Measurements from ENCODE around the gene NQO1.

DNA sequence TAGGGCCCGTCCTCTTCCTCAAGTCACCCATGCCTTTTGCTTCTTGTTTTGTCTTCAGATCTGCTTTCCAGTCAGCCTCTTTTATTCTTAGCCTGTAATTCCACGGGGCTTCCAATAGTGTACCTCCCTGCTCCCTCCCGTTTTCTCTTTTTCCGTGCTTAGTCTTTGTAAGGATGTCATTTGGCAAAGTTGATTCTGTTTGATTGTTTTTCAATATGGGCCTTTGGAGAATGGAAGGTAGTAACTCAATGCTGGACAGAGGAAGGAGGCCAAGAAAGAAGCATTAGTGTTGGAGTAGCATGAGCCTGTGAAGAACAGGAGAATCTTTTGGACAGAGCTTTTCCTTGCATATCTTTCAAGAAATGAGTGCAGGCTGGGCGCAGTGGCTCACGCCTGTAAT lies 42.3 kb upstream of the NQO1 start:
- TF ChIP-seq, protein P1, sequence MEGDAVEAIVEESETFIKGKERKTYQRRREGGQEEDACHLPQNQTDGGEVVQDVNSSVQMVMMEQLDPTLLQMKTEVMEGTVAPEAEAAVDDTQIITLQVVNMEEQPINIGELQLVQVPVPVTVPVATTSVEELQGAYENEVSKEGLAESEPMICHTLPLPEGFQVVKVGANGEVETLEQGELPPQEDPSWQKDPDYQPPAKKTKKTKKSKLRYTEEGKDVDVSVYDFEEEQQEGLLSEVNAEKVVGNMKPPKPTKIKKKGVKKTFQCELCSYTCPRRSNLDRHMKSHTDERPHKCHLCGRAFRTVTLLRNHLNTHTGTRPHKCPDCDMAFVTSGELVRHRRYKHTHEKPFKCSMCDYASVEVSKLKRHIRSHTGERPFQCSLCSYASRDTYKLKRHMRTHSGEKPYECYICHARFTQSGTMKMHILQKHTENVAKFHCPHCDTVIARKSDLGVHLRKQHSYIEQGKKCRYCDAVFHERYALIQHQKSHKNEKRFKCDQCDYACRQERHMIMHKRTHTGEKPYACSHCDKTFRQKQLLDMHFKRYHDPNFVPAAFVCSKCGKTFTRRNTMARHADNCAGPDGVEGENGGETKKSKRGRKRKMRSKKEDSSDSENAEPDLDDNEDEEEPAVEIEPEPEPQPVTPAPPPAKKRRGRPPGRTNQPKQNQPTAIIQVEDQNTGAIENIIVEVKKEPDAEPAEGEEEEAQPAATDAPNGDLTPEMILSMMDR (conservative IDR thresholded peaks at IDR 0.05 in 1 of 2, IDR thresholded peaks at IDR 0.05 in 1 of 2; ENCODE audit: extremely low read depth in 1 of 2, insufficient read depth in 1 of 2, low read depth in 1 of 2, low read length in 2 of 2): no peak
- no peak for TF ChIP-seq EZH2 (IDR thresholded peaks at IDR 0.05; ENCODE audit: borderline replicate concordance, low read length)
